NCI-H2081 treated with DMSO at 0.1 percent for 48 hours (cell line): ENCODE measurements around the gene ATP6V0A1.

Source experiments
- DNase-seq: peaks from one replicate; lab custom pipeline; 2025; lab: John Stamatoyannopoulos, UW

The ATP6V0A1 gene

DNA sequence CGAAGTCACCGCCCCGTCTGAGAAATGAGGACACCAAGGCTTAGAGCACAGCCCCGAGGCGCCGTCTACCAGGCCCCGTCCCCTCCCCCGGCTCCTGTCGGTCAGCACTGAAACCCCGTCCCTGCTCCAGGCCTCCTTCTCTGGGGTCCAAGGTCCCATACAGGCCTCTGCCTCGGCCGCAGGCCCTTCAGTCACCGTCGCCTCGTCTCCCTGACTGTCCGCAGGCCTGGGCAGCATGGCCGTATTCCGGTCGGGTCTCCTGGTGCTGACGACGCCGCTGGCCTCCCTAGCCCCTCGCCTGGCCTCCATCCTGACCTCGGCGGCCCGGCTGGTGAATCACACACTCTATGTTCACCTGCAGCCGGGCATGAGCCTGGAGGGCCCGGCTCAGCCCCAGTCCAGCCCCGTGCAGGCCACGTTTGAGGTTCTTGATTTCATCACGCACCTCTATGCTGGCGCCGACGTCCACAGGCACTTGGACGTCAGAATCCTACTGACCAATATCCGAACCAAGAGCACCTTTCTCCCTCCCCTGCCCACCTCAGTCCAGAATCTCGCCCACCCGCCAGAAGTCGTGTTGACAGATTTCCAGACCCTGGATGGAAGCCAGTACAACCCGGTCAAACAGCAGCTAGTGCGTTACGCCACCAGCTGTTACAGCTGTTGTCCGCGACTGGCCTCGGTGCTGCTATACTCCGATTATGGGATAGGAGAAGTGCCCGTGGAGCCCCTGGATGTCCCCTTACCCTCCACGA lies 103.9 kb downstream of the ATP6V0A1 start:
- DNase-seq, result no peak

DNA sequence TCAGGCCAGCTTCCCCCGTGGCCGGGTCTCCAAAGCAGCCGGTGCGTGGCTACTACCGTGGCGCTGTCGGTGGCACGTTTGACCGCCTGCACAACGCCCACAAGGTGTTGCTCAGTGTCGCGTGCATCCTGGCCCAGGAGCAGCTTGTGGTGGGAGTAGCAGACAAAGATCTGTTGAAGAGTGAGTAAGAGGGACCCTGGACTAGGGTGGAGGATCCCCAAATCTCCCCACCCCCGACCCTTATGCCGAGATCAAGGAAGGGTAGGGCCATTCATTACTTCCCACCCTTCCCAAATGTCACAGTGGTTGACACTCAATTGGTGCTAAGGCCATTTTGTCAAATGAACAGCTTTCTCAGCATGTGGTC lies 104.4 kb downstream of the ATP6V0A1 start:
- DNase-seq, result no peak

DNA sequence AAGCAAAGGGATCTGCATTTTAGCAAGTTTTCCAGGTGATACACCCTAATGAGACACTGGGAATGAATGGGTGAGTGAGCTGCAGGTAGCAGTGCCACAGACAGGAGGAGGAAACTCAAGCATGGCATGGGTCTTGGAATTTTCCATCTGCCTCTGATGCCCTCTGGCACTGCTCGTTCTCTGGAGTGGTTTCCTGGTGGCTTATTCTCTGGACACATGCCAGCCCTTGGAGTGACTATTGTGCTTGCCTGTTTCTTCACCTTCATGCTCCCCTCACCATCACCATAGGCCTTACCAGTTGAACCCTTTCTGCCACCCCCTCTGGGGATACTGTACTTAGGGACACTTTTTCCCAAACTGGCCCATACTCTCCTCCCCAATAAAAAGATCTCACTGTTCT lies 104.9 kb downstream of the ATP6V0A1 start:
- DNase-seq, result no peak

DNA sequence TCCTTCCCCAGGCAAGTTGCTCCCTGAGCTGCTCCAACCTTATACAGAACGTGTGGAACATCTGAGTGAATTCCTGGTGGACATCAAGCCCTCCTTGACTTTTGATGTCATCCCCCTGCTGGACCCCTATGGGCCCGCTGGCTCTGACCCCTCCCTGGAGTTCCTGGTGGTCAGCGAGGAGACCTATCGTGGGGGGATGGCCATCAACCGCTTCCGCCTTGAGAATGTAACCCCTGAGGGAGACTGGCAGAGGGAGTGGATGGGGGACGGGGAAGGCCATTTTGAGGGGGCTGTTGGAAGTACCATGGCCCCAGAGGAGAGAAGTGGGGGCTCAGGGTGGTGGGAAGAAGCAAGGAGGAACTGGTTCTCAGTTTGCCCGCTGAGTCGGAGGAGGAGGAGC lies 105.3 kb downstream of the ATP6V0A1 start:
- DNase-seq, result no peak

DNA sequence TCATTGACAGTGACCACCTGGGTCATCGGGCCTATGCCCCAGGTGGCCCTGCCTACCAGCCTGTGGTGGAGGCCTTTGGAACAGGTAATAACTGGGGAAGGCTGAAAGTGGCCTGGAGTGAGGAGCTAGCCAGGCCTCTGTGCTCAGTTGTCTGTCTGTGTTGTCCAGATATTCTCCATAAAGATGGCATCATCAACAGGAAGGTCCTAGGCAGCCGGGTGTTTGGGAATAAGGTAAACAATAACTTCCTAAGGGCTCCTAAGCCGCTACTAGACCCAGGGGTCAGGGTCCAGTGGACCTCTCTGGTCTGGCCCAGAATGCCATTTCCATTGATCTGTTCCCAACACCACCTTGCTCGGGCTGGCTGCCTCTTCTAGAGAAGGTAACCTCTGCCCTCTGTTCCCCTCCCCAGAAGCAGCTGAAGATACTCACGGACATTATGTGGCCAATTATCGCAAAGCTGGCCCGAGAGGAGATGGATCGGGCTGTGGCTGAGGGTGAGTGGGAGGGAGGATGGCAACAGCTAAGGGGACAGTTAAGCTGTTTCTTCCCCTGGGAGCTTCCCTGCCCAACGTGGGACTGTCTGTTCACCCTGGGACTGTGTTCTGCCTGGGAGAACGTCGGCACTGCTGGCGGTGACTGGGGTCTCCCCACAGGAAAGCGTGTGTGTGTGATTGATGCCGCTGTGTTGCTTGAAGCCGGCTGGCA lies 106.3 kb downstream of the ATP6V0A1 start:
- DNase-seq, result no peak

DNA sequence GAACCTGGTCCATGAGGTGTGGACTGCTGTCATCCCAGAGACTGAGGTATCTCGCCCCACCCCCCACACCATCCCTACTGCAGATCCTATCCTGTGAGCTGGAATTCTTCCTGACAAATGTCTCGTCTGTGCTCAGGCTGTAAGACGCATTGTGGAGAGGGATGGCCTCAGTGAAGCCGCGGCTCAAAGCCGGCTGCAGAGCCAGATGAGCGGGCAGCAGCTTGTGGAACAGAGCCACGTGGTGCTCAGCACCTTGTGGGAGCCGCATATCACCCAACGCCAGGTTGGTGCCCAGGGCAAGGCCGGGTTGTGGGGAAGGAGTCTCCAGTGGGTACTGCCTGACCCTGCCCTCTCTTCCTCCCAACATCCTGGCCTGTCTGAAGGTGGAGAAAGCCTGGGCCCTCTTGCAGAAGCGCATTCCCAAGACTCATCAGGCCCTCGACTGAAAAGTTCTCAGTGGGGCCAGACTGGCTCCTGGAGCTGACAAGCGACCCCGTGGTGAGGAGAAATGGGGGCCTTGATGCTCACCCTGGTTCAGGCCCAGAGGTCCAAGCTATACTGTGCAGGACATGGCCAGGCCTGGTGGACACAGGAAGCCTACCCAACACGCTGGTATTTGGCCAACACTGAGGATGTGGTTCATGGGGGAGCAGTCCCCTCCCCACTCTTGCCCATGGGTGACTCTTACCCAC lies 107.0 kb downstream of the ATP6V0A1 start:
- DNase-seq, result no peak

DNA sequence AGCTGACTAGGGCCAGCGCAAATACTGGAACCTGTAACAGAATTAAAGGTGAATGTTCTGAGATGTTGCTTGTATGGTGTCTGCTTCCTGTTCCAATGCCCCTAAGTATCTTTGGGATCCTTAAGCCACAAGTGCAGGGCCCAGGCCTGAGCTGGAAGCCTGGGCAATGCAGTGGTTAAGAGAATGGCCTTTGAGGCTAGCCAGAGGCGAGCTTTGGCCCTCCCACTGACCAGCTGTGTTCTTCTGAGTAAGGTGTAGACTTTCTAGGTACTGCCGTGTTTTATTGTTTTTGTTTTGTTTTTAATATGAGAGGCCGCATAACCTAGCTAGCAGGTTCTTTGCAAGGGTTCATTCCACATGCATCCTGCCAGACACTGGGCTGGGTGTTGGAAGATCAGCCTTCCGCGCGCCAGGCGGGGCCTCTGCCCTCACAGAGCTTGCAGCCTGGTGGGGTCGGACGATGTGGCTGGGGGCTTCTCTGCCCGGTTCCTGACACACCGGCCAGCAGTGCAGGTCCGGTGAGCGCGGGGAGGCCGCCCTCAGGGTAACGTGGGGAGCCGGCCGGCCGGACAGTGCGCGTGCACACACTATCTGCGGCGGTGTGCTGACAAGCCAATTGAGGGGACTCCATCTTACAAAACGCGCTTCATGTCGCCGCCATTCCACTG lies 107.7 kb downstream of the ATP6V0A1 start:
- DNase-seq, result no peak

DNA sequence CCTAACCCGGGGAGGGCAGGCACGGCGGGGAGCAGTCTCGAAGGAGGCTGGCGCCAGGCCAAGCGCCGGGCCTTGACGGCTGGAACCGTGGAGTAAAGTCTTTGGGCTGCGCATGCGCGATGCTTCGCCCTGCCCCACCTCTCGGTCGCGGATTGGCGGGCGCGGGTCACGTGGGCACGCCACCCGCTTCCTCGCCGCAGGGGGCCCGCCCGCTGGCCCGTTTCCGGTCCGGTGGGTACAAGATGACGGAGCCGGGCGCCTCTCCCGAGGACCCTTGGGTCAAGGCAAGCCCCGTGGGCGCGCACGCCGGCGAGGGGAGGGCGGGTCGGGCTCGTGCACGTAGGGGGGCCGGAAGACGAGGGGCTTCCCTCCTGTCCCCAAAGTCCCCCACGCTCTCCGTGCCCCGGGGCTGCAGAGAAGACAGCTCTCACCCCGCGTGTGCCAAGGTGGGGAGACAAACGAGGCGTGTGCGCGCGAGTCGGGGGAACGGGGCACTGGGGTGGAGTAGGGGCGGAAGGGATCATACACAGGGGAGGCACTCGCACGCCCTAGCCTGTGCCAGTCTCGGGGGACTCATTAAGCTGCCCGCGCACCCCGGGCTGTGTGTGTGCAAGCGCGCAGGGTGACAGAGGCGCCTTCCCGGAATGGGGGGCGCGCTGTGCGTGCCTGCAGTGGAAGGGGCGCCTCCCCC lies 108.3 kb downstream of the ATP6V0A1 start, which contains the start of gene MLX:
TSS of gene MLX (plus strand) at position 218 of the 691 bp plus-strand sequence. CDS start at position 243, 25 bp downstream.
- DNase-seq, result peak; percentile 83

DNA sequence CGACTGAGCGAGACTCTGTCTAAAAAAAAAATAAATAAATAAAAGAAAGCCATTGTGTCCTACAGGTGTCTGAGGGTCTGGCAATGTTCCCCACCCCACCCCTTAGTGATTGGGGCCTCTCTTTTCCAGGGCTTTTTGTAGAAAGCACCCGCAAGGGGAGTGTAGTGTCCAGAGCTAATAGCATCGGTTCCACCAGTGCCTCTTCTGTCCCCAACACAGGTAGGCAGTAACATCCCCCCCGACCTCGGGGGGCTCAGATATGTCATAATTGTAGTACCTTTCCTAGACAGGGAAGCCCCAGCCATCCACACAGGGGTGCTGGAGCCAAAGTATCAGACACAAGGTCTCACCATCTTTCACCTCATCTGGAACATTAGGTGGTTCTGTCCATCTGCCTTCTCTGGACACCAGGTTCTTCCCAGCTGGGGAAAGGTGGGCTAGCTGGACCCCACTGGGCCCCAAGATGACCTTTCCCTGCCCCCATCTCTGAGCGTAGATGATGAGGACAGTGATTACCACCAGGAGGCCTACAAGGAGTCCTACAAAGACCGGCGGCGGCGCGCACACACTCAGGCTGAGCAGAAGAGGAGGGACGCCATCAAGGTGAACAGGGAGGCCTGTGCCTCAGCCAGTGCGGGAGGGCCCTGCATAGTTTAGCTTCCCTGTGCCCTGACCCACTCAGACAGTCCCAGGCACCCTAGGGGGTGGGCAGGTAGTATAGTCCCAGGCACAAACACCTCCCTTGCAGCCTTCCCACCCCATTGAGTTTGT lies 109.8 kb downstream of the ATP6V0A1 start:
- no peak for DNase-seq

DNA sequence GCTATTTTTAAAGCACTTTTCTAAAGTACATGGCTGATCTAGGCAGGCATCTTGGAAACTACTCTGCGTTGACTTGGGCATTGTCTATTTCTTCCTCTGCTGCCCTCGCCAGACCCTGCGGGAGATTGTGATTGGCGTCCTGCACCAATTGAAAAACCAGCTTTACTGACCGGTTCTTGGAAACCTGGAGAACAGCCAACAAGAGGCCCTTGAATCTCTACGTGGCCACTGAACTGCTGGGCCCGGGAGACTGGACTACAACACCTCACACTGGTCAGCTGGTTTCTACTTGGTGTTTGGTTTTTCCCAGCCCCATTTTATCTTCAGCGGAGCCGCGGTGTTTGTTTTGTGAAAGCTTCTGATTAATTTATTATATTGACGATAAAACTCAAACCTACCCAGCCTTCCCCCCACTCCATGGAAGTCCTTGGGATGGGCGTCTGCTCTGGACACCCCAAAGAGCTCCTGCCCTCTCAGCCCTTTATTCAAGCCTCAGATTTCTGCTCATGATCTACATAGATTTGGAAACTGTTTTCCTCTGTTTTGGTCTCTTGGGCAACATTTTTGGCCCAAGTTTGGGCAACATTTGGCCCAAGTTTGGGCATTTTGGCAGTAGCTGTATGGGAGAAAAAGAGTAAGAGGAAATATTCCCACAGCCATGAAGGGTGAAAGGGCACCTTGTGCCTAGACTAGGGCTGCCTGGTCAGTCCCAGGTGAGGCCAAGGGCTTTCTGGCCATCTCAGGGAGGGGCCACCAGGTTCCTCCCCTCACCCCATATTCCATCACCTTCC lies 113.0 kb downstream of the ATP6V0A1 start:
- DNase-seq, result no peak
